Activated CD4-positive, alpha-beta T cell treated with anti-CD3 and anti-CD28 coated beads for 24 hours (primary cell): ENCODE results near the gene FBXL16.

Source experiments
- DNase-seq, 2 donors: peaks; one replicate each; pipeline ENCODE4 v3.0.0-alpha.2; 2020; ENCODE audit warnings: low read depth in 2 of 2

Gene FBXL16

GRCh38 chr16:643050-643368, 62.6 kb downstream of the FBXL16 start:
- no peak for DNase-seq
